GM12878 (cell line): Measurements from ENCODE around the gene CAPN1.

Source experiments
- EP300 ChIP-seq, 2 experiments: fragments of 150-350 bp in 1 of 2; IDR thresholded peaks; 2 replicates each; pipeline ENCODE4 v1.6.1; 2011 to 2012; ENCODE audit warnings: low read depth in 2 of 2, low read length in 2 of 2, borderline replicate concordance in 1 of 2, improper control_type of control experiment in 1 of 2, inconsistent platforms in 1 of 2; ENCODE audit not compliant: control insufficient read depth in 1 of 2
- YY1 ChIP-seq: IDR thresholded peaks from 2 replicates; pipeline ENCODE4 v1.6.1; 2011; ENCODE audit warnings: low read depth, mild to moderate bottlenecking, low read length
- ZNF24 ChIP-seq: fragments of 450-650 bp; IDR thresholded peaks from 2 replicates; pipeline ENCODE4 v1.6.1; 2017; ENCODE audit warnings: antibody characterized with exemption, mild to moderate bottlenecking

DNA sequence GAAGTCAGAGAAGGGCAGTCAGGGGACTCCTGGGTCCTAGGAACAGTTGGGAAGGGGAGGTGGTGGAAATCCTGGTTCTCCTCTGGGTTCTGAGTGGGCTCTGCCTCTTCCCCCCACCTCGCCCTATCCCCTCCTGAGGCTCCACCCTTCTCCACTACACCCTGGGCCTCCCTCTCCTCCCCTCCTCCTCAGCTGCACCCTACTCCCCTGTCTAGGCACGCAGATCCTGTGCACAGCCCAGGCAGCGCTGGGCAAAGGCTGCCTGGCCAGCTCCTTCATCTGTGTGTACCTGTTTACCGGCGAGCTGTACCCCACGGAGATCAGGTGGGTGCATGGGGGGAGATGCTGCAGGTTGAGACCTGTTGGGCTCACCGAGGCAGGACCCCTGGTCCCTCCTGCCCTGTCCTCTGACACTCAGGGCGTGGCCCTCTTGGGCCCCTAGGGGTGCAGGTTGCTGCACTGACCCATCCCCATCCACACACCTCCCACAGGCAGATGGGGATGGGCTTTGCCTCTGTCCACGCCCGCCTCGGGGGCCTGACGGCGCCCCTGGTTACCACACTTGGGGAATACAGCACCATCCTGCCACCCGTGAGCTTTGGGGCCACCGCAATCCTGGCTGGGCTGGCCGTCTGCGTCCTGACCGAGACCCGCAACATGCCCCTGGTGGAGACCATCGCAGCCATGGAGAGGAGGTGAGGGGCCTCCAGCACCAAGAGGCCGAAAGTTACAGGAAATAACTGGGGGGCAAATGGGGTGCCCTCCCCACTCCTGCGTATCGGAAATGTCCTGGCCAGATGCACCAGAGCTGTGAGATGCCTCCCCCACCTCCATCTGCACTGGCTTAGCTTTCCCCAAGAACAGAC is 54.7 kb downstream of the CAPN1 start:
- no peak for TF ChIP-seq EP300 (IDR thresholded peaks at IDR 0.05; ENCODE audit: borderline replicate concordance in 1 of 2, control insufficient read depth in 1 of 2, low read depth in 2 of 2, low read length in 2 of 2)
- TF ChIP-seq ZNF24, result no peak
- TF ChIP-seq YY1, result no peak
